Activated CD8-positive, alpha-beta memory T cell treated with anti-CD3 and anti-CD28 coated beads, Interleukin-2, amount 50 U/mL, for 4 hours (primary cell): ENCODE measurements around the gene SCLY.

Source experiments
- DNase-seq: peaks from one replicate; pipeline ENCODE4 v3.0.0-alpha.2; 2020

Gene SCLY

GRCh38 chr2:238141541-238142318 lies 80.9 kb downstream of the SCLY start:
- DNase-seq = no peak

- DNase-seq = no peak
Observed at GRCh38 chr2:238142382-238143205, 81.8 kb downstream of the SCLY start.

GRCh38 chr2:238143239-238143951 lies 82.6 kb downstream of the SCLY start:
- no peak for DNase-seq

- no peak for DNase-seq
Observed at GRCh38 chr2:238144262-238144661, 83.5 kb downstream of the SCLY start.

GRCh38 chr2:238145046-238145445 lies 84.2 kb downstream of the SCLY start:
- no peak for DNase-seq

- DNase-seq = no peak
Observed at GRCh38 chr2:238145851-238146250, 85.0 kb downstream of the SCLY start.

- no peak for DNase-seq
Observed at GRCh38 chr2:238146884-238147544, 86.2 kb downstream of the SCLY start.

GRCh38 chr2:238148981-238149380 lies 88.2 kb downstream of the SCLY start:
- DNase-seq = no peak
